Hair follicle dermal papilla cell (primary cell): ENCODE results near the gene MYOM1. TPM values are rescaled to one million over a fixed set of nuclear protein-coding genes. Genes with fewer than 3 reads are reported as not detected.

Experiments used
- small RNA-seq: library from RNA; depleted of rRNA; stranded (forward); fragments of <200 nt; gene quantifications from one replicate; pipeline ENCODE3, GENCODE V24; 2012
- total RNA-seq: library from RNA; depleted of rRNA; stranded (reverse); fragments of >200 nt; gene quantifications from 2 replicates; pipeline ENCODE4 v1.2.3, GENCODE V29; 2012

Gene MYOM1
- 0.32 and 0.36 TPM in 2 replicates for total RNA-seq

DNA sequence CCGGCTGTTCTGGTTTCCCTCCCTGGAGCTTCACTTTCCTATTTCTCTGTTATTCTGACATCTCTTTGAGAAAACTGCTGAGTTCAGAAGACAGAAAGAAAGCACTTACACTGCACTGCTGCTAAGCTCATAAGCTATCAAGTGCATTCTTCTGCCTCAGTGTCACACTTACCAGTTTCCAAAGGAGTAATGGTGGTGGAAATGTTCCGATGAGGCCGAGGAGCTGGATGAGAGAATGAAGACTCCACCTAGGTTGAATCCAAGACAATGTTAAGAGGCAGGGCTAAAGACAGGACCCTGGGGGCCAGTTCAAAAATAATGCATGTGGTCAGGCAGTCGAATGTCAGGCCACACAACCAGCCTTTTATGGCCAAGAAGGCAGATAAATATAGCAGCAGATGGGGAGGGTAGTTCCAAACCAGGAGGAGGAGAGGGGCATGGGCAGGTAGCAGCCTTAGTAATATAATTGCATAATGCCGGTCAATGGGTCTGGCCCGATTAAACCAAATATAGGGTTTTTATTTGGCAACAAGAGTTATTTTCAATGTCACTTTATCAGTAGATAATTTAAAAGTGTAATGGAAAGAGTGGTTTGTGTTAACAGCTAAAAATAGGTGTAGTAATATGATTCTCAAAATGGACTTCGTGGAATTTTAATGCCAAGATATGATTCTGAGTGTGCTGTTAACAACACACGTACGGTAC lies at the start of gene MYOM1:
Gene MYOM1, minus strand, starts transcription at position 338 of the 705 bp plus-strand sequence. CDS start 4,745 bp downstream, outside the sequence.

DNA sequence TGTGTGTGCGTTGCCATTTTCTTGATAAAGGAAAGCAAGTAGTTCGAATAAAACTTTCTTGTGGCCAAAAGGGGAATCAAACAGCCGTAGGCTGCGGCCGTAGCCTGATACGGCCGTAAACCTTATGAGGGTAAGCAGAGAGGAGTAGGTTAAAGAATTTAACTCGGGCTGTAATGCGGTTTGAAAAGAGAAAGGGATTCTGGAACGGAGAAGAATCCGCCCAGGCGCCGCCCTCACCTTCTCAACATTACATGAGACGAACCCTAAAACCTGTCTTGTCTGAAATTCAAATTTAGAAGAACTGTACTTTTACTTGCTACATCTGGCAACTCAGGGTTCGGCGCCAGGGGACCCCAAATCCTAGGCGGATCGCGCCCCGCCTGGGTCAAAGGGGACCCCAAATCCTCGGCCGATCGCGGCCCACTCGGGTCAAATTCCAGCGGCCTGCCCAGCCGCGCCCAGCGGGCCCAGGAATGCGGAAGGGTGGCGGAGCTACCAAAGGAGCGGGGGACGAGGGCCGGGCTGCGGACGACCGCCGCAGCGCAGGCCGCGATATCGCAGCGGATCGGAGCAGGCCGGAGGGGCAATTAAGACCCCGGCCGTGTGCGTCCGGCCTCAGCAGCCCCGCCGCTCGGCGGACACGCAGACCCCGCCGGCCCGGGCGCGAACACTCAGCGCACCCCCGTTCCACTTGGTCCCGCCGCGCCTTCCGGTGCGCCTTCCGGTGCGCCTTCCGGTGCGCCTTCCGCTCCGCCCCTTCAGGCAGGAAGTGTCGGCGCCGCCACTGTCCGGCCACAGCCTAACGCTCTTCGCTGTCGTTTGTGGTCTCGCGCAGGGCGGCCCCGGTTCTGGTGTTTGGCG lies 41.8 kb upstream of the MYOM1 start, which contains the start of gene MYL12B:
Gene MYL12B, plus strand, starts transcription at position 761 of the 861 bp plus-strand sequence. CDS start 10,766 bp downstream, outside the sequence.

DNA sequence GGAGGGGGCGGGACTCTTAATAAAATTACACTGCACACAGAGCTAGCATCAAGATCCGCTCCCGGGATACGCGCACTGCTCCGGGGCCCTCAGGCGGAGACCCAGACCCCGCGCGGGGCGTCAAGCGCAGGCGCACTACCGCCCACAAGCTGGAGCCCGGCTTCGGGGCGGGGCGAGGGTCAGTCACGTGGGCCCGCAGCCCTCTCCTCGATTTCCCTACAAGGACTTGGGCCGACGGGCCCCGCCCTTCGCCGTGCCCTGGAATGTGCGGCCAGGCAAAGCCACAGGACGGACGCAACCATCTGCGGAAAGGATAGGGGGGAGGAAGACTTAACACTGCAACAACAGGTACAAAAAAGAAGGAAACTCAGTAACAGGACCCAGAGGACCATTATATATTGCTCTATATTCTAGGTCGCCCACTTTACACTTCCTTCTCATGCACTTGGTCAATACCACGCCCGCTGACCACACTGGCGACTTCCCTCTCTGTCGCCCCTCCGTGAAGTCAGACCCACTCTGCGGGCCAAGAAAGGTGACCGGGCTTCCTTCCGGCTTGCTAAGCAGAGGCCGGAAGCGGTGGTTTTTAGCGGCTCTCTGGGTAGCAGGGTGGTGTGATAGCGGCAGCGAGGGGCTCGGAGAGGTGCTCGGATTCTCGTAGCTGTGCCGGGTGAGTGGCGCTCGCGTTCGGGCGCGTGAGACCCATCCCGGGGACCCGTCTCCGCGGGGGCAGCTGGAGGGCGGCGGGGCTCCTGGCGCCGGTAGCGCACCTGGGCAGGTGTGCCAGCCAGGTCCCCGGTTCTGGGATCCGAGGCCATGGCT lies 27.7 kb upstream of the MYOM1 start, which contains the start of gene MYL12A:
Gene MYL12A, plus strand, starts transcription at position 562 of the 822 bp plus-strand sequence. CDS start 5,447 bp downstream, outside the sequence.

Small RNA genes lying within 50 kb of the gene (small RNA-seq; reads per million reads assigned to genes)
- not detected for gene RF00156
- gene RNU7-25P: not detected

Other genes starting within 250 kb of the MYOM1 start
- gene LPIN2, start 206.8 kb downstream of the MYOM1 start, total RNA-seq: 63.8 and 64.2 TPM in 2 replicates
- gene MYL12A, start 27.8 kb upstream of the MYOM1 start, total RNA-seq: 536 and 719 TPM in 2 replicates
- 230 and 303 TPM in 2 replicates for gene MYL12B, start 42.2 kb upstream of the MYOM1 start, total RNA-seq
- 145 and 187 TPM in 2 replicates for gene TGIF1, start 230.2 kb upstream of the MYOM1 start, total RNA-seq